Natural killer cell (primary cell): Measurements from ENCODE around the gene RBM19. TPM values are rescaled to one million over a fixed set of nuclear protein-coding genes. Genes with fewer than 3 reads are reported as not detected.

ENCODE experiments used
- ATAC-seq, 3 donors: fragments of 150-1000 bp in 2 of 3; fragments of 200-7000 bp in 1 of 3; cut with Tn5 transposase; 1 replicate in 1 of 3; 2 replicates in 2 of 3; pipeline ENCODE4 v1.10.0; 2021; ENCODE audit warnings: mild to moderate bottlenecking in 2 of 3, moderate library complexity in 2 of 3
- DNase-seq, 2 donors: peaks; one replicate each; pipeline versions ENCODE4 v3.0.0 to v3.0.0-alpha.2; 2013 to 2021; ENCODE audit warnings: mixed read lengths in 1 of 2
- H3K27ac ChIP-seq: one replicate; pipeline ENCODE4 v1.5.1; 2013; ENCODE audit warnings: mild to moderate bottlenecking, low read length
- H3K27me3 ChIP-seq: one replicate; pipeline ENCODE4 v1.6.1; 2013; ENCODE audit warnings: low read length; ENCODE audit not compliant: control insufficient read depth, insufficient read depth
- H3K36me3 ChIP-seq: one replicate; pipeline ENCODE4 v1.6.1; 2013; ENCODE audit warnings: low read length; ENCODE audit not compliant: control insufficient read depth, insufficient read depth
- H3K4me1 ChIP-seq: one replicate; pipeline ENCODE4 v1.6.1; 2013; ENCODE audit warnings: low read length; ENCODE audit not compliant: control insufficient read depth, insufficient read depth
- H3K4me3 ChIP-seq: one replicate; pipeline ENCODE4 v1.5.1; 2013; ENCODE audit warnings: low read length
- H3K9me3 ChIP-seq: one replicate; pipeline ENCODE4 v1.6.1; 2013; ENCODE audit warnings: low read length; ENCODE audit not compliant: control insufficient read depth, insufficient read depth
- H3K27ac Mint-ChIP-seq, 2 donors: one replicate each; pipeline ENCODE4 v1.8.0; 2022; ENCODE audit warnings: mild to moderate bottlenecking in 2 of 2, mixed read lengths in 2 of 2, moderate library complexity in 1 of 2
- H3K27me3 Mint-ChIP-seq, 2 donors: one replicate each; pipeline ENCODE4 v1.8.0; 2022; ENCODE audit warnings: low read depth in 2 of 2, mixed read lengths in 2 of 2
- H3K36me3 Mint-ChIP-seq: one replicate; pipeline ENCODE4 v1.8.0; 2022; ENCODE audit warnings: mixed read lengths
- H3K4me1 Mint-ChIP-seq, 2 donors: one replicate each; pipeline ENCODE4 v1.8.0; 2022; ENCODE audit warnings: mixed read lengths in 2 of 2
- H3K4me3 Mint-ChIP-seq: one replicate; pipeline ENCODE4 v1.8.0; 2022; ENCODE audit warnings: mild to moderate bottlenecking, moderate library complexity, mixed read lengths
- H3K9me3 Mint-ChIP-seq, 2 donors: one replicate each; pipeline ENCODE4 v1.8.0; 2022; ENCODE audit warnings: mixed read lengths in 2 of 2
- WGBS: methylation state at CpG from one replicate; pipeline ENCODE4 v1.1.7; 2013; ENCODE audit warnings: missing lambda C conversion rate; ENCODE audit not compliant: insufficient coverage; 5-methylcytosine and 5-hydroxymethylcytosine counted together
- intact Hi-C: fragments of 100-400 bp; cut with micrococcal nuclease; formaldehyde crosslinking; loops from one replicate; pipeline ENCODE4 v1.14.2; 2022
- total RNA-seq, 4 donors: library from RNA; stranded (reverse); fragments of 120-200 nt in 1 of 4; gene quantifications; one replicate each; pipeline versions ENCODE4 v1.2.3 to v1.2.4, GENCODE V29; 2013 to 2022
- TF ChIP-seq, protein P1 (sequence below): fragments of 200-600 bp; IDR thresholded peaks from one replicate; pipeline ENCODE4 v1.8.0; 2022; ENCODE audit warnings: antibody characterized with exemption

RBM19 gene
- total RNA-seq, 3 donors from 2014 or later (not counting 1 experiment from before 2014, with no cell fraction given): 49.9 to 70.6 (median 60.9) TPM

DNA sequence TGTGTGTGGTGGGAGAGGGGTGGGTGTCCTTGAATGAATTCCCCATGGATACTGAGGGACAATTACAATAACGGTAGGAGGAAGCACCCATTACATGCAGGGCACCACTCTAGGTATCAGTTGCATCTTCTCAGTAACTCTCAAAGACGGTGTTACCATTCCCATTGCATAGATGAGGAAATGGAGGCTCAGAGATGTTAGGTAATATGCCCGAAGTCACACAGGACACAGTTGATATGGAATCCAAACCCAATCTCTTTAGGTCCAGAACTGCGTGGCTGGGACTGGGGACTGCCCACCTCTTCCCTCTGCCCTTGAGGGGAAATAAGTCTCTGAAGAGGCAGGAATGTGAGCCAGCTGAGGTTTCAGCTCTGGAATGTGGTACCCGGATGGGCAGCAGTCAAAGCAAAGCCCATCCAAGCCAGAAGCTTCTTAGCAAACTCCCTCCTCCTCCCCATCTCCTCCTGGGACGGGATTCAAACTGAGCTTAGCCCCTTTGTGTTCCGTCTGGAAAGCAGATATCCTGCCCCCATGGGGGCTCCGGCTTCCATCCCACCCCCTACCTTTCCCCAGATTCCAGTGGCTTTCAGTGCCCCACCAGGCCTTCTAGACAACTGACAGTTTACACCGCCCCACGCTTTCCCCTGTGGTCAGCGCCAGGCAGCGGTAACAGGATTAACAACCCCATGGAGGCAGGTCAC lies 187.5 kb downstream of the RBM19 start:
- TF ChIP-seq, protein P1, sequence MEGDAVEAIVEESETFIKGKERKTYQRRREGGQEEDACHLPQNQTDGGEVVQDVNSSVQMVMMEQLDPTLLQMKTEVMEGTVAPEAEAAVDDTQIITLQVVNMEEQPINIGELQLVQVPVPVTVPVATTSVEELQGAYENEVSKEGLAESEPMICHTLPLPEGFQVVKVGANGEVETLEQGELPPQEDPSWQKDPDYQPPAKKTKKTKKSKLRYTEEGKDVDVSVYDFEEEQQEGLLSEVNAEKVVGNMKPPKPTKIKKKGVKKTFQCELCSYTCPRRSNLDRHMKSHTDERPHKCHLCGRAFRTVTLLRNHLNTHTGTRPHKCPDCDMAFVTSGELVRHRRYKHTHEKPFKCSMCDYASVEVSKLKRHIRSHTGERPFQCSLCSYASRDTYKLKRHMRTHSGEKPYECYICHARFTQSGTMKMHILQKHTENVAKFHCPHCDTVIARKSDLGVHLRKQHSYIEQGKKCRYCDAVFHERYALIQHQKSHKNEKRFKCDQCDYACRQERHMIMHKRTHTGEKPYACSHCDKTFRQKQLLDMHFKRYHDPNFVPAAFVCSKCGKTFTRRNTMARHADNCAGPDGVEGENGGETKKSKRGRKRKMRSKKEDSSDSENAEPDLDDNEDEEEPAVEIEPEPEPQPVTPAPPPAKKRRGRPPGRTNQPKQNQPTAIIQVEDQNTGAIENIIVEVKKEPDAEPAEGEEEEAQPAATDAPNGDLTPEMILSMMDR: no peak
- no peaks in the 10 kb centered on the region for H3K4me1 Mint-ChIP-seq
- peaks cover 11 to 53% of the 10 kb centered on the region in 2 donors for H3K27me3 Mint-ChIP-seq
- WGBS: 58% methylated on average over 12 of the region's 12 CpGs
- Histone ChIP-seq H3K4me1 (no peaks in the 10 kb centered on the region), H3K27me3 (no peaks in the 10 kb centered on the region), H3K27ac (no peak overlapping the region), H3K36me3 (no peaks in the 10 kb centered on the region), H3K9me3 (no peaks in the 10 kb centered on the region), H3K4me3 (no peak overlapping the region)
- intact Hi-C loops: no loop called here
- no peak overlapping the region for H3K27ac Mint-ChIP-seq
- H3K9me3 Mint-ChIP-seq: no peaks in the 10 kb centered on the region
- ATAC-seq (no peak), DNase-seq (no peak)
- no peaks in the 10 kb centered on the region for H3K36me3 Mint-ChIP-seq
- no peak overlapping the region for H3K4me3 Mint-ChIP-seq

DNA sequence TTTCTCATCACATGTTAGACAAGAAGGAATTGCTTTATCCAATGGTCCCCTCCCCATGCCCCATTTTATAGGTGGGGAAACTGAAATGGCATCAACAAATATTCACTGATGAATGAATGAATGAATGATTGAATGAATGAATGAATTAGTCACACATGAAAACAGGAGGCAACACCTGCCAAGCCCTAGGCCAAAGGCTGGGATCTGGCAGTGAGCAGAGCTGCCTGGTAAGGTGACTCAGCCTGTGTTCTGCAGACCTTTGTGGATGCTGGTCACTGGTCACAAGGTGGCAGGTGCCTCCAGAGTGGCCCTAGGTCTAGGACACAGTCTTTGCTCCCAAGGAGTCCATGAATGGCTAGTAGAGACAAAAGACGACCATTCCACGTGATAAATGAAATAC lies 188.4 kb downstream of the RBM19 start:
- no peaks in the 10 kb centered on the region for H3K4me1 ChIP-seq

DNA sequence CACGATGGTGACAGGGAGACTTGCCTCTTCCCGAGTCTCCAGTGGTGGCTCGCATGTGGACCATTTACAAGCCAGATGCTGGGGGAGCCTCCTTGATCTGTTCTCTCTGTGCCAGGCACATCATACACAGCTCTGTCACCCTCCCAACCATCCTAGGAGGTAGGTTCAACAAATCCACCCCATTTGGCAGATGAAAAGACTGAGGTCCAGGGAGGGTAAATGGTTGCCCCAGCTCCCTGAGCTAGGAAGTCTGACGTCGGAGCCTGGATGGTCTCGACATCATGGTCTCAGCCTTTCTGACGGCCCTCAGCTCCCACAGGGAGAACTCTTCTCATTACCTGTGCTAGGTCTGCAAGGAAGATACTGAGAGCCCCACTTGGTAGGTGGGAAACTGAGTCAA lies 189.6 kb downstream of the RBM19 start:
- no peak for ATAC-seq
- H3K4me3 Mint-ChIP-seq: no peak overlapping the region
- H3K36me3 ChIP-seq: no peaks in the 10 kb centered on the region
- H3K36me3 Mint-ChIP-seq: no peaks in the 10 kb centered on the region
- no peaks in the 10 kb centered on the region for H3K4me1 Mint-ChIP-seq
- intact Hi-C loops: no loop called here
- H3K9me3 Mint-ChIP-seq: no peaks in the 10 kb centered on the region
- WGBS: 92% methylated on average over 7 of the region's 7 CpGs
- H3K27me3 Mint-ChIP-seq: peaks cover 11 to 33% of the 10 kb centered on the region in 2 donors
- H3K27ac Mint-ChIP-seq: no peak overlapping the region
- no peaks in the 10 kb centered on the region for H3K27me3 ChIP-seq
- no peak overlapping the region for H3K27ac ChIP-seq
- H3K4me1 ChIP-seq: no peaks in the 10 kb centered on the region
- no peaks in the 10 kb centered on the region for H3K9me3 ChIP-seq
- TF ChIP-seq, protein P1: no peak
- no peak for DNase-seq
- H3K4me3 ChIP-seq: no peak overlapping the region

More for the DNA sequence above, 188.4 kb downstream of the RBM19 start:
- DNase-seq (no peak), ATAC-seq (no peak)
- WGBS: 96% methylated on average over 2 of the region's 2 CpGs
- no peak overlapping the region for H3K27ac ChIP-seq
- H3K4me1 Mint-ChIP-seq: no peaks in the 10 kb centered on the region
- TF ChIP-seq, protein P1: no peak
- no peak overlapping the region for H3K27ac Mint-ChIP-seq
- no peak overlapping the region for H3K4me3 Mint-ChIP-seq
- no peak overlapping the region for H3K4me3 ChIP-seq
- peaks cover 11 to 45% of the 10 kb centered on the region in 2 donors for H3K27me3 Mint-ChIP-seq
- H3K9me3 ChIP-seq: no peaks in the 10 kb centered on the region
- intact Hi-C loops: no loop called here
- no peaks in the 10 kb centered on the region for H3K36me3 ChIP-seq
- H3K9me3 Mint-ChIP-seq: no peaks in the 10 kb centered on the region
- no peaks in the 10 kb centered on the region for H3K27me3 ChIP-seq
- H3K36me3 Mint-ChIP-seq: no peaks in the 10 kb centered on the region

DNA sequence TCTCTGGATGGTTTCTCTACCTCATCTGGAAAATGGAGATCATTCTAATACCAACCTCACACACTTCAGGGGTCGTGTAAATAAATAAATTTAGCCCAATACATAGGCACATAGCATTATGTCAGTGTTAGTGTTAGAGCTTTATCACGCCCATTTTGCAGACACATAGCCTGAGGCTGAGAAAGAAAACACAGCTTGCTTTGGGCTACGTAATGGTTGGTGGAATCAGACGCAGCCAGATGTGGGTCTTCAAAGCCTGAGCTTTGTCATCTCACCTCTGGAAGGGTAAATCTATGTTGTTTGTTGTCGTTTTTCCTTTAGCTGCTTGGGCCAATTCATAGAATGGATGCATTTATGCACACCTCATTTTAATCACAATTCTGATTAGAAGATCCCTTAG lies 191.6 kb downstream of the RBM19 start:
- Mint-ChIP-seq H3K4me3 (no peak overlapping the region), H3K36me3 (no peaks in the 10 kb centered on the region), H3K27ac (no peak overlapping the region), H3K9me3 (no peaks in the 10 kb centered on the region), H3K27me3 (peaks cover 2 to 17% of the 10 kb centered on the region in 2 donors), H3K4me1 (no peaks in the 10 kb centered on the region)
- TF ChIP-seq, protein P1: no peak
- Histone ChIP-seq H3K36me3 (no peaks in the 10 kb centered on the region), H3K4me3 (no peak overlapping the region), H3K27me3 (no peaks in the 10 kb centered on the region), H3K27ac (no peak overlapping the region), H3K4me1 (no peaks in the 10 kb centered on the region), H3K9me3 (no peaks in the 10 kb centered on the region)
- DNase-seq: no peak
- intact Hi-C loops: no loop called here
- 85% methylated on average over 3 of the region's 5 CpGs for WGBS
- no peak for ATAC-seq
